HG02884 (cell line): ENCODE measurements around the gene TMEM62.
A peak's percentile ranks its signal among the peaks of the same experiment; 100 is the strongest.
"Not testable (repeated sequence)": the region's sequence is repeated elsewhere in the genome, so short reads cannot be mapped to it uniquely, and the experiment has no call there.

Source experiments
- ATAC-seq: cut with Tn5 transposase; IDR thresholded peaks from one replicate; pipeline ENCODE4 v1.9.1; 2021; ENCODE audit warnings: mild to moderate bottlenecking, moderate library complexity; ENCODE audit not compliant: unreplicated experiment

The TMEM62 gene

DNA sequence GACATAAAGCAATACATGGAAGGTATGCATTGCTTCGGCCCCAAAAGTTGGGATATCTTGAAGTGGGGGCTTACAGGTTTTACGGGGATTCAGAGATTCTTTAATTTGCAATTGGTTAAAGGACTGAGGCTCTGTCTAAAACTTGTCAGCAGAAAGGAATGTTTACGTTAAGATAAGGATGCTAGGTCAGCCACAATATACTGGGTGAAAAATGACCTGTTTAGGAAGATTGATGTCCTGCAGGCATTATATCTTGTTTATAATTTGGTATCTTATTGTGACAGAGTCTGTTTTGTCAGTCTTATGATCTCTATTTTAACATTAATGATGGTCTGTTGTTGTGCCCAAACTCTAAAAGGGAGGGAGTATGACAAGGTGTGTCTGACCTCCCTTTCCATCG lies 36.5 kb downstream of the TMEM62 start:
- no peak for ATAC-seq

DNA sequence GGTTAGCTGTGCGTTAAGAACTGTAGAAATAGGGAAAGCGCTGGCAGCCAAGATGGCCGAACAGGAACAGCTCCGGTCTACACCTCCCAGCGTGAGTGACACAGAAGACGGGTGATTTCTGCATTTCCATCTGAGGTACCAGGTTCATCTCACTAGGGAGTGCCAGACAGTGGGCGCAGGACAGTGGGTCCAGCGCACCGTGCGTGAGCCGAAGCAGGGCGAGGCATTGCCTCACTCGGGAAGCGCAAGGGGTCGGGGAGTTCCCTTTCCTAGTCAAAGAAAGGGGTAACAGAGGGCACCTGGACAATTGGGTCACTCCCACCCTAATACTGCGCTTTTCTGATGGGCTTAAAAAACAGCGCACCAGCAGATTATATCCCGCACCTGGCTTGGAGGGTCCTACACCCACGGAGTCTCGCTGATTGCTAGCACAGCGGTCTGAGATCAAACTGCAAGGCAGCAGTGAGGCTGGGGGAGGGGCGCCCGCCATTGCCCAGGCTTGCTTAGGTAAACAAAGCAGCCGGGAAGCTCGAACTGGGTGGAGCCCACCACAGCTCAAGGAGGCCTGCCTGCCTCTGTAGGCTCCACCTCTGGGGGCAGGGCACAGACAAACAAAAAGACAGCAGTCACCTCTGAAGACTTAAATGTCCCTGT lies 42.4 kb downstream of the TMEM62 start:
- not testable (repeated sequence) for ATAC-seq

DNA sequence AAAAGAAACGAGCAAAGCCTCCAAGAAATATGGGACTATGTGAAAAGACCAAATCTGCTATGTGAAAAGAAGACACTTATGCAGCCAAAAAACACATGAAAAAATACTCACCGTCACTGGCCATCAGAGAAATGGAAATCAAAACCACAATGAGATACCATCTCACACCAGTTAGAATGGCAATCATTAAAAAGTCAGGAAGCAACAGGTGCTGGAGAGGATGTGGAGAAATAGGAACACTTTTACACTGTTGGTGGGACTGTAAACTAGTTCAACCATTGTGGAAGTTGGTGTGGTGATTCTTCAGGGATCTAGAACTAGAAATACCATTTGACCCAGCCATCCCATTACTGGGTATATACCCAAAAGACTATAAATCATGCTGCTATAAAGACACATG lies 43.8 kb downstream of the TMEM62 start:
- ATAC-seq, result not testable (repeated sequence)

DNA sequence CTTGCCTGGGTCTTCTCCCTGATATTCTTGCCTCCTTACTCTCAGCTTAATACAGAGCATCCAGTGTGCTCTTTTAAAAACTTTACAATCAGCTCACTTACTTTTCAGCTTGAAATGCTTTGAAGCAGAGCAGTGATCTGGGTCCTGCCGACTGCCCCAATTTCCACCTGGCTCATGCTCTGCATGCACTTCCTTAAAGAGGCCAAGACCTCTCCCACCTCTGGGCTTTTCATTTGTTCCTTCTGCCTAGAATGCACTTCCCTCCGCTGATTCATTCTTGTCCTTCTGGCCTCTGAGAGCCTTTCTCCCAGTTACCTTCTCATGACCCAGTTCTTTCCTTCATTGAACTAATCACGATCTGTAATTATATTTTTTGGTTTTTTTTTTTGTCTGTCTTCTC lies 49.9 kb downstream of the TMEM62 start:
- ATAC-seq, result no peak

DNA sequence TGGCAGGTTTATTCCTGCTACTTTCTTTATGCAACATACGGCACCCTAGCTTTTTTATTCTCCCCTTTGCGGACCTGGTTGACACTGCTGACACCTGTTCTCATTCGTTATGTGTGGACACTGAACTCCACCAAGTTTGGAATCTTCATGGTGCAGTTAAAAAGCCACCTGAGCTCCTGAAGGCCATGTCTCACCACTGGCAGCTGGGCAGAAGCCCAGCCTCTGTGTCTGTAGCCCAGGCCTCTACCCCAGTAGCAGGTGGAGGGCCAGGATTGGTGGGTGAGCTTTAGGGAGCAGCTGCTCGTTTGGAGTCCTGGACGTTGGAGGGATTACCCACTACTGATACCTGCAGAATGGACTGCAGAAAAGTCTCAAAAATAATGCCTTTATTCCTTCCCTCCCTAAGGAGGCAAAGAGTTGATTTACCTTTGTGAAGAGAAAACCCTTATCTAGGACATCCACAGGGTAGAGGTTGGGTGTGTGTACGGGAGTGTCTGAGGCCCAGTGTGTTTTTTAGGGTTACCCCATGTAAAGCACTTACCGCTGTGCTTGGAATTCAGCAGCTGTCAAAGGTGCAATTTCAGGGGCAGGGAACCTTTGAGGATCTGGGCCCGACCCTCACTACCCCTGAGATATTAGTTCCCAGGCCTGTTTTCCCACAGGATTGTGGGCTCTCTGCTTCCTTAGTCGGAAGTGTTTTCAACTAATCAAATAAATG lies 51.2 kb downstream of the TMEM62 start:
- ATAC-seq, result no peak

DNA sequence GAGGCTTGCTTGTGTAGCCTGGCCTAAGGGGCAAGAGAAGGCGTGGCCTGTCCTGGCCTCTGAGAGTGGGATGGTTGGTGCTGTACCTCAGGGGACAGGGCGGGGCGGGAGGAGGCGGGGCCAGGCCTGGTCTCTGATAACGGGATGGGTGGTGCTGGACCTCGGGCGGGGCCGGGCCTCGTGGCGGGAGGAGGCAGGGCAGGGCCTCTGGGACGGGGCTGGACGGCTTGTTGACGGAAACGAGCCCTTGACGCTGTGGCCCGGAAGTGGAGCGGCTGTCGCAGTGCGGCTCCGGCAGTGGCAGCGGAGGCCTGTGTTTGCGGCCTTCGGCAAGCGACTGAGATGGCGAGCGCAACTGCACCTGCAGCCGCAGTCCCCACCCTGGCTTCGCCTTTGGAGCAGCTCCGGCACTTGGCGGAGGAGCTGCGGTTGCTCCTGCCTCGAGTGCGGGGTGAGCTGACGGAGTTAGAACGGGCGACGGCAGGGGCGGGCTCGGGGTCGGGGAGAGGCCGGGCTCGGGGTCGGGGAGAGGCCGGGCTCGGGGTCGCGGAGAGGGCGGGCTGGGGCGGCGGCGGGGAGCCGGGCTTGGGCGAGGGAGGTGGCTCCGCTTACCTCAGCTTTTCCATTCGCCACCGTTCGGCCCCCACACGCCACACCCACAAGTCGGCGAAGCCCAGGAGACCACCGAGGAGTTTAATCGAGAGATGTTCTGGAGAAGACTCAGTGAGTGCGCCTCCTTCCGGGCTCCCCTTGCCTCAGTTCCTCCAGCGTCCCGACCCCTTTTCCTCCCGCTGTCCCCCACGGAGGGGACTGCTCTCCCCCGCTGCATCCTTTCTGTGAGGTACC lies 52.0 kb downstream of the TMEM62 start, which contains the start of gene CCNDBP1:
Gene CCNDBP1 (plus strand): TSS at position 247 of the 846 bp plus-strand sequence. CDS start 96 bp downstream, at position 343.
- peak; percentile 95 for ATAC-seq

DNA sequence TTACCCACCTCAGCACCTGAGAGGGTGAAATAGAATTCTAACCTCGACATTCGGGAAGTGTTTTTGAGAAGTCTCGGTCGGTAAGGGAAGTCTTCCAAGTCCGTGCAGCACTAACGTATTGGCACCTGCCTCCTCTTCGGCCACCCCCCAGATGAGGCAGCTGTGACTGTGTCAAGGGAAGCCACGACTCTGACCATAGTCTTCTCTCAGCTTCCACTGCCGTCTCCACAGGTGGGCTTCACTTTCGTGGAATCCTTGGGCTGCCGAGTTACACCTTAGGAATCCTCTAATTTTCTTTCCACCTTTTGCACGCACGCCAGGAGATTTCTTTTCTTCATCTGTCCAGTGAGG lies 52.6 kb downstream of the TMEM62 start:
- ATAC-seq, result peak; percentile 21

DNA sequence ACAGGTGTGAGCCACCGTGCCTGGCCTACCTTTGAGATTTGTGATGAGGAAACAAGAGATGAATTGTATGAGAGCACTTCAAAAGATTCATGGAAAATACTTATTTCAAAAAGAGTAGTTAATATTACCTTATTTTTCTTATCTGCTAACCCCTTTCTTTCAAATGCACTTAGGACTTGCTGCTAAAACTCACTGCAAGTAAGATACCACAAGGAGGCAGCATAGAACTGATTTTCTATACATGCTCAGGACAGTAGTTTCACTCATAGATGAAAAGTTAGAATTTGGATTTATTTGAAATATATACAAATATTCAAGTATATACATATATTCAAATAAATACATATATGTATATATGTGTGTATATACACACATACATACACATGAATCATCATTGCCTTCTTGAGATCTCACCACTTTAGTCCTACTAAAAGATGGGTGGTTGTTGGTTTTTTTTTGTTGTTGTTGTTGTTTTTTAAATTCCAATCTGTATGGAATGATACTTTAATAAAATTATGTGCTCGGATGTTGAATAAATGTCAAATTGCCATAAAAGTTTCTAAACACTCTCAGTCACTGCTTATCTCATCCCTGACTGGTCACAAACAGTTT lies 54.3 kb downstream of the TMEM62 start:
- no peak for ATAC-seq

DNA sequence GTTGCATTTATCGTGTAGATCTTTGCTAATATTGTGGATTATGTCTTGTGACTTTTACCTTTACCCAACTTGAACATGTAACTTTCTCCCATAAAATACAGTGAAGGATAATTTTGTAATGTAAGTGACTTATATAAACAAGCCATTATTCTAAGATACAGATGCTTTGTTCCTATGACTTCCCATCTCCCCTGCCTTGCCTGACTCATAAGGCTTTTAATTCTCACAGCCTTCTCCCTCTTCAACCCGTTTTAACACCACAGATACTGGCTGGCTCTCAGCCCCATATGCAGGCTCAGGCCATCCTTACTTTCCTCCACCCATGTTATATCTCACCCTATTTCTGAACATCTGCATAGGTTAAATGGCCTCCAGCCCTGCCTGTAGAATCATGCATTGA lies 55.9 kb downstream of the TMEM62 start:
- ATAC-seq, result no peak

DNA sequence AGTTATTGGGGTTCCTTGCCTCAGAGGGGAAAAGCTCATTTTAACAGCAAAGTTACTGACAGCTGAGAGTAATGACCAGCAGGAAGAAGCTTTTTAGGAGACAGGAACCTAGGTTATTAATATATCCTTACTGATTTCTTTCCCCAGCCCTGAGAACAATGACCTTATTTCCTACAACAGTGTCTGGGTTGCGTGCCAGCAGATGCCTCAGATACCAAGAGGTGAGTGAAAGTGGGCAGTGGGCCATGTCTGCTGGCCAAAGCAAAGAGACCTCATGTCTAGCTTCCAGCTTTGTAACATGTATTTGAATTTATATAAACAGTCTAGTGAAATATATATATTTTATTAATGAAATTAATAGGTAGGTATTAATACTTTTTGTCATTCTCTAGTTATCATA lies 56.8 kb downstream of the TMEM62 start:
- no peak for ATAC-seq

DNA sequence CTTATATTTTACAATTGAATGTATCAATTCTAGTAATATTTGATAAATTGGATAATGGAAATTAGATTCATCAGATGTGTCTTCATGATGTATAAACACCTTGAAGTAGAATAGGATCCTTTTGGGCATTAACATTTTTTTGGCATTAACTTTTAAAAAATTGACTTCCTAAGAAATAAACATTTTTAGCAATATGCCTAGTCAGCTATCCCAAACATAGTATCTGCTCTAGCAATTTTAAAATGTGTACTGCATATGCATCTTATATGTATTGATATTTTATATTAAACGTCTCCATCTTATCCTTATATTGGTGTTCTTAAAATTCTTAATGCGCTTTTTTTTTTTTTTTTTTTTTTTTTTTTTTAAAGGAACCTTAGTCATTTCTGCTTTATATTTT lies 60.3 kb downstream of the TMEM62 start:
- no peak for ATAC-seq

DNA sequence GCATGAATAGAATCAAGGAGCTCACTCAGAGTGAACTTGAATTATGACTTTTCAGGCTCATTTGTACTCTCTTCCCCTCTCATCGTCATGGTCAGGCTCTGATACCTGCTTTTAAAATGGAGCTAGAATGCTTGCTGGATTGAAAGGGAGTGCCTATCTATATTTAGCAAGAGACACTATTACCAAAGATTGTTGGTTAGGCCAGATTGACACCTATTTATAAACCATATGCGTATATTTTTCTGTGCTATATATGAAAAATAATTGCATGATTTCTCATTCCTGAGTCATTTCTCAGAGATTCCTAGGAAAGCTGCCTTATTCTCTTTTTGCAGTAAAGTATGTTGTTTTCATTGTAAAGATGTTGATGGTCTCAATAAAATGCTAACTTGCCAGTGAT lies 61.4 kb downstream of the TMEM62 start:
- ATAC-seq, result no peak

DNA sequence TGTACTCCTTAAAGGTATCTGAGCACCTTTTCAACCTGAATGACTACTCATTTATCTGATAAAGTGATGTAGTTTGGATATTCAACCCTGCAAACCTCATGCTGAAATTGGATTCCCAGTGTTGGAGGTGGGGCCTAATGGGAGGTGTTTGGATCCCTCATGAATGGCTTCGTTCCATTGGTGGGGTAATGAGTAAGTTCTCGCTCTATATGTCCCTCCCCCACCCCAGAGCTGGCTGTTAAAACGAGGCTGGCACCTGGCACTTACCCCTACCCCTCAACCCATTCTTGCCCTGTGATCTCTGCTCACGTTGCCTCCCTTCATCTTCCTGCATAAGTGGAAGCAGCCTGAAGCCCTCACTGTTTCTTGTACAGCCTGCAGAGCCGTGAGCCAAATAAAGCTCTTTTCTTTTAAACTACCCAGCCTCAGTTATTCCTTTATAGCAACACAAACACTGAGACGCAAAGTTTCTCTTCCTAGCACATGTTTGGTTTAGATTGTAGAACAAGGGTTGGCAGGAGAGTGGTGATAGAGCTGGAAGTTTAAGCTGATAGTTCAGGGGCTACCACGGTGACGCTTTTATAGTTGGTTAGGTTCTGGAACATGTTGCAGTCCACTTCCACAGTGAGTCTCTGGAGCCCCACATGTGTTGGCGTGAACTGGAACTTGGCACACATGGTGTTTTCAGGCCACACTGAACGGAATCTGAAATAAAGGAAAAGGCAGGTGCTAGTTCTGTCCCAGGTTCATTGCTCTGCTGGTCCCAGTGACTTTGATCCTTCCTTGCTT lies 63.6 kb downstream of the TMEM62 start:
- ATAC-seq, result no peak

DNA sequence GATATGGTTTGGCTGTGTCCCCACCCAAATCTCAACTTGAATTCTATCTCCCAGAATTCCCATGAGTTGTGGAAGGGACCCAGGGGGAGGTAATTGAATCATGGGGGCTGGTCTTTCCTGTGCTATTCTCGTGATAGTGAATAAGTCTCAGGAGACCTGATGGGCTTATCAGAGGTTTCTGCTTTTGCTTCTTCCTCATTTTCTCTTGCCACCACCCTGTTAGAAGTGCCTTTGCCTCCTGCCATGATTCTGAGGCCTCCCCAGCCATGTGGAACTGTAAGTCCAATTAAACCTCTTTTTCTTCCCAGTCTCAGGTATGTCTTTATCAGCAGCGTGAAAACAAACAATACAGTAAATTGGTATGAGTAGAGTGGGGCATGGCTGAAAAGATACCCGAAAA lies 64.4 kb downstream of the TMEM62 start:
- ATAC-seq, result not testable (repeated sequence)

DNA sequence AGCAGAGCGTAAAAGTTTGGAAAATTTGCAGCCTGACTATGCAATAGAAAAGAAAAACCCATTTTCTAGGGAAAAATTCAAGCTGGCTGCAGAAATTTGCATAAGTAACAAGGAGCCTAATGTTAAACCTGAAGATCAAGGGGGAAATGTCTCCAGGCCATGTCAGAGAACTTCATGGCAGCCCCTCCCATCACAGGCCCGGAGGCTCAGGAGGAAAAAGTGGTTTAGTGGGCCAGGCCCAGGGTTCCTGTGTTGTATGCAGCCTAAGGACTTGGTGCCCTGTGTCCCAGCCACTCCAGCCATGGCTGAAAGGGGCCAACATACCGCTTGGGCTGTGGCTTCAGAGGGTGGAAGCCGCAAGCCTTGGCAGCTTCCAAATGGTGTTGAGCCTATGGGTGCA lies 65.2 kb downstream of the TMEM62 start:
- ATAC-seq, result not testable (repeated sequence)

DNA sequence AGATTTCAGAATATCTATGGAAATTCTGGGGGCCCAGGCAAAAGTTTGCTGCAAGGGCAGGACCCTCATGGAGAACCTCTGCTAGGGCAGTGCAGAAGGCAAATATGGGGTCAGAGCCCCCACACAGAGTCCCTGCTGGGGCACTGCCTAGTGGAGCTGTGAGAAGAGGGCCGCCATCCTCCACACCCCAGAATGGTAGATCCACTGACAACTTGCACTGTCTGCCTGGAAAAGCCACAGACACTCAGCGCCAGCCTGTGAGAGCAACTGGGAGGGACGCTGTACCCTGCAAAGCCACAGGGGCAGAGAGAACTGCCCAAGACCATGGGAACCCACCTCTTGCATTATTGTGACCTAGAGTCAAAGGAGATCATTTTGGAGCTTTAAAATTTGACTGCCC lies 65.6 kb downstream of the TMEM62 start:
- ATAC-seq, result no peak

DNA sequence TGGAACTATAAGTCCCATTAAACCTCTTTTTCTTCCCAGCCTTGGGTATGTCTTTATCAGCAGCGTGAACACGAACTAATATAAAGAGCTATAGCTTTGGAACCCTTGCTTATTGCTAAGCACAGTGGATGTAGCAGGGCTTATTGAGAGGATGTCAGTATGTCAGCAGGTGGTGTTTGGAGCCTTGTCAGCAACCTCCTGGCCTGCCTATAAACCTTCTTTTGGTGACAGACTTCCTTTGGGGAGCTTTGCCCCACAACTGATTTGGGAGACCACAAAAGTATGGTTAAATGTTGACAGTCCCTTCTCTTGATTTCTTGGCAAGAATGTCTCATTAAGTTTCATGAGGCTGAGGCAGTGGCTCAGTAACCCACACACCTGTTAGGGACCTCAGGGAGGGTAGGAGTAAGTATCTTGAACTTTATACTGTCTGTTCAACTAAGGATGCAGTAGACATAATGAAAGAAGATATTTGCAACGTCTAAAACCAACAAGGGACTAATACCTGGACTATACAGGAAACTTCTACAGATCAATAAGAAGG lies 66.6 kb downstream of the TMEM62 start:
- ATAC-seq, result no peak

DNA sequence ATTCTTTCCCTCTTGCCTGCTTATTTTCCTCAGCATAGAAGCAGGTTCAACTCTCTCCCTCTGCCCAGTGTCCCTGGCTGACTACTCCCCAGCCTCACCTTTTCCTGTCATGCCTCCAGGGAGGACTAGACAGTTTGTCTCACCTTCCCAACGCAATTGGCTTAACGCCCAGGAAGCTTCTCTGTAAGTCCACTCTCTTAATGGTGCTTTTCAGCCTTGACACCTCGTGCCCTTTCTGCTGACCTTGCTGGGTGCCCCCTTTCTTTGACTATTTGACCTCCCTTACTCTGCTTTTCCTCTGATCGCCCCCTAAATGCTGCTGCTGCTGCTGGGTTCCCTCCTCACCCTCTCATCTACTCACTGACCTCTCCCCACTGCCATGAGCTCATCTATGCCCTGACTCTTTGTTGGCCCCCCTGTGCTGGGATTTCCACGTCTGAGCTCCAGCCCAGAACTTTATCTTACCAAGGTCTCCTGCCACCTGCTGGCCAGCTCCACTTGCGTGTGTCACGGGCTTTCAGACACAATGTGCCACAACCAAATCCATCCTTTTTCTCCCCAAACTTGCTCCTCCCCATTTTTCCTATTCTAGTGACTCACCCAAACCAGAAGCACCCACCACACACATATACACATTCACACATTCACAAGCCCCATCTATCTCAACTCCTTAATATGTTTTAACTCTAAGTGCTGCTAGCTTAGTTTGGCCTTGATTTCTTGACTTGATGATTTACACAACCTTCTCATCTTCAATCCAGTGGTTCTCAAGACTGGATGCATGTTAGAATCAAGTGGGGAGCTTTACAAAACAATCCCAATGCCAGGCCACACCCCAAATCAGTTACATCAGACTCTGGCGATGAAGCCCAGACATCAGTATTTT lies 70.9 kb downstream of the TMEM62 start:
- ATAC-seq, result no peak

DNA sequence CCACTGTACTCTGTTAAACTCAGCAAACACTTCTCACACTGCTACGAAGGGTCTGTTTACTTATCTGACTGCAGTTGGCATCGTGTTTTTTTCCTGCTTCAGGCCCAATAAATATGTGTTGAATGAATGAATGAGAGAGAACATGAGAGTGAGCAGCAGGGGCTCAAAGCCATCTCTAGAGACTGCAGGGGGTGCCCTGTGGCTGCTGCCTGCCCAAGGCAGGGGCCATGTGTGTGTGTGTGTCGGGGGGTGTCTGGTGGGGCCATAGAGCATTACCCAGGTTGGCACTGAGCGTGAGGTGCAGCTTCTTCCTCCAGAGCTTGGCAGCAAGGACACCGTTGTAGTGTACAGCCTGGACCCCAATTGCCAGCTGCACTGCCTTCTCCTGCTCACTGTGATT lies 72.7 kb downstream of the TMEM62 start:
- ATAC-seq, result no peak
